ENCODE data around the gene NEMP1. TPM values are rescaled to one million over a fixed set of nuclear protein-coding genes. Genes with fewer than 3 reads are reported as not detected.
A peak's percentile ranks its signal among the peaks of the same experiment; 100 is the strongest.

Gene NEMP1
- total RNA-seq, 1 donor from 2014 or later: 6.1 TPM

- no peak for DNase-seq (ENCODE audit: low read depth)
- Histone ChIP-seq H3K27me3 (ENCODE audit: control insufficient read depth, insufficient read depth, low read length) (no peaks in the 10 kb centered on the region), H3K36me3 (ENCODE audit: control insufficient read depth, insufficient read depth, low read length) (no peaks in the 10 kb centered on the region), H3K4me3 (ENCODE audit: low read depth, low read length) (no peak overlapping the region)
- TF ChIP-seq CTCF (IDR thresholded peaks at IDR 0.05; ENCODE audit: insufficient read depth, low read length, poor library complexity, severe bottlenecking): peak; percentile 76
Measured at GRCh38 chr12:57112492-57113294, 34.1 kb upstream of the NEMP1 start.

- no peak for DNase-seq (ENCODE audit: low read depth)
- no peaks in the 10 kb centered on the region for H3K27me3 ChIP-seq (ENCODE audit: control insufficient read depth, insufficient read depth, low read length)
- H3K36me3 ChIP-seq (ENCODE audit: control insufficient read depth, insufficient read depth, low read length): peaks cover under 1% of the 10 kb centered on the region
- H3K4me3 ChIP-seq (ENCODE audit: low read depth, low read length): peak within 1 kb of the TSS; percentile 69
- no peak for TF ChIP-seq CTCF (IDR thresholded peaks at IDR 0.05; ENCODE audit: insufficient read depth, low read length, poor library complexity, severe bottlenecking)
Measured at GRCh38 chr12:57111031-57111734, 32.6 kb upstream of the NEMP1 start, which contains the start of gene STAT6. Gene STAT6, minus strand, starts transcription at chr12:57111362. Its CDS starts 3,084 bp downstream, at chr12:57108278.

- Histone ChIP-seq H3K4me3 (ENCODE audit: low read depth, low read length) (peak overlapping the region; percentile 69), H3K27me3 (ENCODE audit: control insufficient read depth, insufficient read depth, low read length) (no peaks in the 10 kb centered on the region), H3K36me3 (ENCODE audit: control insufficient read depth, insufficient read depth, low read length) (peaks cover 1% of the 10 kb centered on the region)
- DNase-seq (ENCODE audit: low read depth): no peak
- TF ChIP-seq CTCF (IDR thresholded peaks at IDR 0.05; ENCODE audit: insufficient read depth, low read length, poor library complexity, severe bottlenecking): no peak
Measured at GRCh38 chr12:57110104-57111030, 31.8 kb upstream of the NEMP1 start.

- DNase-seq (ENCODE audit: low read depth): no peak
- Histone ChIP-seq H3K4me3 (ENCODE audit: low read depth, low read length) (peak overlapping the region; percentile 69), H3K27me3 (ENCODE audit: control insufficient read depth, insufficient read depth, low read length) (no peaks in the 10 kb centered on the region), H3K36me3 (ENCODE audit: control insufficient read depth, insufficient read depth, low read length) (peaks cover 1% of the 10 kb centered on the region)
- no peak for TF ChIP-seq CTCF (IDR thresholded peaks at IDR 0.05; ENCODE audit: insufficient read depth, low read length, poor library complexity, severe bottlenecking)
Measured at GRCh38 chr12:57109207-57110103, 30.9 kb upstream of the NEMP1 start.
